Effector CD4-positive, alpha-beta T cell (primary cell): ENCODE results near the gene UBE2L3.

Experiments used
- DNase-seq: peaks from one replicate; pipeline ENCODE4 v3.0.0-alpha.2; 2020

UBE2L3 gene

GRCh38 chr22:21650823-21651520, 83.5 kb downstream of the UBE2L3 start:
- no peak for DNase-seq

GRCh38 chr22:21651521-21652009, 84.1 kb downstream of the UBE2L3 start:
- no peak for DNase-seq

GRCh38 chr22:21652010-21652546, 84.6 kb downstream of the UBE2L3 start:
- peak; percentile 82 for DNase-seq

GRCh38 chr22:21652547-21653545, 85.3 kb downstream of the UBE2L3 start:
- DNase-seq, result no peak

GRCh38 chr22:21657020-21657359, 89.5 kb downstream of the UBE2L3 start:
- no peak for DNase-seq

- peak; percentile 77 for DNase-seq
Observed at GRCh38 chr22:21657360-21658032, 90.0 kb downstream of the UBE2L3 start.

GRCh38 chr22:21659864-21660525, 92.5 kb downstream of the UBE2L3 start:
- no peak for DNase-seq

GRCh38 chr22:21660904-21661303, 93.4 kb downstream of the UBE2L3 start:
- no peak for DNase-seq

GRCh38 chr22:21661991-21662390, 94.5 kb downstream of the UBE2L3 start:
- no peak for DNase-seq

GRCh38 chr22:21663738-21664137, 96.2 kb downstream of the UBE2L3 start:
- no peak for DNase-seq

- no peak for DNase-seq
Observed at GRCh38 chr22:21665047-21665851, 97.7 kb downstream of the UBE2L3 start.

- no peak for DNase-seq
Observed at GRCh38 chr22:21666786-21667185, 99.3 kb downstream of the UBE2L3 start.

- no peak for DNase-seq
Observed at GRCh38 chr22:21669026-21669425, 101.5 kb downstream of the UBE2L3 start.

- DNase-seq, result no peak
Observed at GRCh38 chr22:21672107-21672629, 104.7 kb downstream of the UBE2L3 start.
